Effector memory CD4-positive, alpha-beta T cell (primary cell): ENCODE measurements around the gene PHF20.
"Not testable (repeated sequence)": the region's sequence is repeated elsewhere in the genome, so short reads cannot be mapped to it uniquely, and the experiment has no call there.

Experiments
- DNase-seq, 3 donors: peaks; one replicate each; pipeline ENCODE4 v3.0.0-alpha.2; 2020
- H3K27ac ChIP-seq: 2 replicates; pipeline ENCODE4 v1.7.0; 2013; ENCODE audit warnings: mild to moderate bottlenecking, low read length, moderate library complexity; ENCODE audit not compliant: insufficient read depth, poor library complexity, severe bottlenecking
- H3K27me3 ChIP-seq: replicated peaks from 2 replicates; pipeline ENCODE4 v1.7.0; 2013; ENCODE audit warnings: mild to moderate bottlenecking, low read length; ENCODE audit not compliant: insufficient read depth, control insufficient read depth, poor library complexity, severe bottlenecking
- H3K36me3 ChIP-seq: 2 replicates; pipeline ENCODE4 v1.7.0; 2013; ENCODE audit warnings: mild to moderate bottlenecking, low read length, moderate library complexity; ENCODE audit not compliant: control insufficient read depth, insufficient read depth
- H3K4me1 ChIP-seq: 2 replicates; pipeline ENCODE4 v1.7.0; 2013; ENCODE audit warnings: low read length, mild to moderate bottlenecking; ENCODE audit not compliant: control insufficient read depth, insufficient read depth, poor library complexity, severe bottlenecking
- H3K4me3 ChIP-seq: 2 replicates; pipeline ENCODE4 v1.7.0; 2013; ENCODE audit warnings: low read length, low read depth, mild to moderate bottlenecking; ENCODE audit not compliant: insufficient read depth, poor library complexity, severe bottlenecking
- H3K9me3 ChIP-seq: 2 replicates; pipeline ENCODE4 v1.7.0; 2013; ENCODE audit warnings: mild to moderate bottlenecking, low read length, moderate library complexity; ENCODE audit not compliant: control insufficient read depth

PHF20 gene

DNA sequence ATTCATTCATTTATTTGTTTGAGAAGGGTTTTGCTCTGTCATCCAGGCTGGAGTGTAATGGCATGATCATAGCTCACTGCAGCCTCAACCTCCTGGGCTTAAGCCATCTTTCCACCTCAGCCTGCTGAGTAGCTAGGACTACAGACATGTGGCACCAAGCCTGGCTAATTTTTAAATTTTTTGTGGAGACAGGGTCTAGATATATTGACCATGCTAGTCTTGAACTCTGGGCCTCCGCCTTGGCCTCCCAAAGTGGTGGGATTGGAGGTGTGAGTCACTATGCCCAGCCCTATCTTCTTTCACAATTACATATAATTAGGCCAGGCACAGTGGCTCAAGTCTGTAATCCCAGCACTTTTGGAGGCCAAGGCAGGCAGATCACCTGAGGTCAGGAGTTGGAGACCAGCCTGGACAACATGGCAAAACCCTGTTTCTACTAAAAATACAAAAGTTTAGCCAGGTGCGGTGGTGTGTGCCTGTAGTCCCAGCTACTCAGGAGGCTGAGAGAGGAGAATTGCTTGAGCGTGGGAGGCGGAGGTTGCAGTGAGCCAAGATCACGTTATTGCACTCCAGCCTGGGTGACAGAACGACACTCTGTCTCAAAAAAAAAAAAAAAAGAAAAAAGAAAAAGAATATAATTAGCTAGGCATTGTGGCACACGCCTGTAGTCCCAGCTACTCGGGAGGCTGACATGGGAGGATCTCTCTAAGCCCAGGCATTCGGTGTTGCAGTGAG is 110.8 kb downstream of the PHF20 start:
- H3K9me3 ChIP-seq, H3K27ac ChIP-seq, H3K4me3 ChIP-seq, DNase-seq, H3K4me1 ChIP-seq, H3K27me3 ChIP-seq: not testable (repeated sequence)
- H3K36me3 ChIP-seq, result peaks cover 13% of the 10 kb centered on the region

DNA sequence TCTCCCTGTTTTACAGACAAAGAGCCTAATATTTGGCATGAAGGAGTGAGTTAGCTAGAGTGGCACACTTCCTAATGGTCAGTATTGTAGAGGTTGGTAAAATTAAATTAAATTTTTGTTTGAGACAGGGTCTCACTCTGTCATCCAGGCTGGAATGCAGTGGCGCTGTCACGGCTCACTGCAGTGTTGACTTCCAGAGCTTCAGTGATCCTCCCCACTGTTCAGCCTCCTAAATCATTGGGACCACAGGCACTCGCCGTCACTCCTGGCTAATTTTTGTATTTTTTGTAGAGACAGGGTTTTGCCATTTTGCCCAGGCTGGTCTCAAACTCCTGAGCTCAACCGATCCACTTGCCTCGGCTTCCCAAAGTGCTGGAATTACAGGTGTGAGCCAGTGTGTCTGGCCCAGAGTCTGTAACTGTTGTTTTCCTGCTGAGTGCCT is 111.5 kb downstream of the PHF20 start:
- H3K27ac ChIP-seq, result no peak overlapping the region
- no peaks in the 10 kb centered on the region for H3K4me1 ChIP-seq
- no peak for DNase-seq
- no peaks in the 10 kb centered on the region for H3K27me3 ChIP-seq
- H3K36me3 ChIP-seq, result peaks cover 6% of the 10 kb centered on the region
- H3K9me3 ChIP-seq, result no peaks in the 10 kb centered on the region
- no peak overlapping the region for H3K4me3 ChIP-seq

DNA sequence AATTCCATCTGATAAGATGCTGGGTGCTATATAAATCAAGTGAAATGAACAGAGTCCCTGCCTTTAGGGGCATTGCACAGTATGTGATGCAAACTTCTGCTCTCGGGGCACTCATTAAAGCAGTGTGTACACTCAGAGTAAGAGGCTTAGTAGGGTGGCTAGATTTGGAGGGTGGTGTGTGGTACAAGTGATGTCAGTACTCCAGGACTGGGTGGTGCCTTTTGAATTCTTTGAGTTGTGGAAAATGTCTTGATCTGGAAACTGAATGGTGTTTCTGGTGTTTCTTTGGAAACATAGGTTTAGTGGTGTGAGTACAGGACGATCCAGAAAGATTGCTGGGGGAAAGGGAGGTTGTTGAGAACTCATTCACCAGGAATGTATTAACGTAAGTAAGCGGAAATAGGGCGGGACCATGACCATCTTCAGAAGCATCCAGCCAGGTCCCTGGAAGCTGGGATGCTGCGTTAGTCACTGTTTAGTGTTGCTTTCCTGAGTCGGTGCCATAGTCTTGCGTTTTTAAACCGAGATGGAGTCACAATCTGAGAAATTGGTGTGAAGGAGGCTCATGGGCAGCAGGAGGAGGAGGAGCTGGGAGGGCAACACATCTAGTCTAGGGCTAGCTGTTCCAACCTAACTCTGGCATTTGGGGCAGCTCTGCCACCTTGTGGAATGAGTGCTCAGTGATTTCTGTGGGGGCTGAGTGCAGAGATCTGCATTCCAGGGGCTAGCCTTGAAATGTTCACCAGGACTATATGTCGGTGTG is 112.1 kb downstream of the PHF20 start:
- Histone ChIP-seq H3K4me1 (no peaks in the 10 kb centered on the region), H3K4me3 (no peak overlapping the region), H3K27ac (no peak overlapping the region), H3K36me3 (peaks cover 6% of the 10 kb centered on the region), H3K9me3 (no peaks in the 10 kb centered on the region), H3K27me3 (no peaks in the 10 kb centered on the region)
- peak; percentile 5 to 30 (median 22) for DNase-seq

DNA sequence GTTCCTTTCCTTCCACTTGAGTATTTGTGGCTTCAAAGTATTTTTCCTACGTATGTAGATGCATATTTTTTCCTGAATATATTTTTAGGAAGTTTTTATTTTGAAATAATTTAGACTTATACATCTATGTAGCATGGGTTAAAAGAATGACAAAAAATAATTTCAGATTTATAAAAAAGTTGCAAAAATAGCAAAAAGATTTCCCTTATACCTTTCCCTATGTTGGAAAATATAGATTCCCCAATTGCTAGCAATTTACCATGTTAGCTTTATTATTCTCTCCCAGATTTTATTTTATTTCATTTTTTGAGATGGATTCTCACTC is 112.7 kb downstream of the PHF20 start:
- no peak overlapping the region for H3K27ac ChIP-seq
- H3K9me3 ChIP-seq, result no peaks in the 10 kb centered on the region
- peaks cover 6% of the 10 kb centered on the region for H3K36me3 ChIP-seq
- no peak for DNase-seq
- no peaks in the 10 kb centered on the region for H3K27me3 ChIP-seq
- no peak overlapping the region for H3K4me3 ChIP-seq
- H3K4me1 ChIP-seq, result no peaks in the 10 kb centered on the region

DNA sequence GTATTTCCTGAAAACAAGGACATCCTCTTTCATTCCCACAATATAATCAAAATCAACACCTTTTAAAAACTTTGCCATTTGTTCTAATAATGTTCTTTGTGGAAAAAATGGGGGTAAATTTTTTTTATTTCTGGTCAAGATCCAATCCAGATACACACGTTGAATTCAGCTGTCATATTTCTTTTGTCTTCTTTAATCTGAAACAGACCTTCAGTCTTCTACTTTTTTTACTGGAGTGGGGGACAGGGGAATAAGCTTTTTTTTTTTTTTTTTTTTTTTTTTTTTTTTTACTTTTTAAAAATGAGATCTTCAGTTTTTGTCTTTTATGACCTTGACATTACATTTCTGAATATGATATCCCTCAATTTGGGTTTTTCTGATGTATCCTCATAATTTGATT is 113.4 kb downstream of the PHF20 start:
- H3K4me1 ChIP-seq, result no peaks in the 10 kb centered on the region
- no peak for DNase-seq

DNA sequence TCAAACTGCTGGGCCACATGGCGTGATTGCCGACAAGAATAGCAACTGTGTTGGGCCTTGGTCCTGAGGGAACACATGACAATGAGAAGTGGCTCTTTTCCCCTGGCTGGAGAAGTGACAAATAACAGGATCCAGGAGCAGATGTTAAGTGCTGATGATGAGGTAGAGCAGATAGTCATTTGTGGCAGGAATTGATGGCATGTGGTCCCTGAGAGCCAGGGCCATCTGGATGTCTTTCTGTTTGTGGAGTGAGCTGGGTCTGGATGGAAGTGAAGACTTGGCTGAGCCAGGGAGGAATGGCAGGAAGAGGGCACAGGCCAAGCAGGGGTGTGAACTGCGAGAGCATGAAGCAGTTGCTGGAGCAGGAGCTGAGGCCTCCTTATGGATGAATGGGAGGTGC is 114.7 kb downstream of the PHF20 start:
- DNase-seq, result no peak
- Histone ChIP-seq H3K9me3 (no peaks in the 10 kb centered on the region), H3K36me3 (peaks cover 6% of the 10 kb centered on the region), H3K4me3 (no peak overlapping the region), H3K27me3 (no peaks in the 10 kb centered on the region), H3K27ac (no peak overlapping the region), H3K4me1 (no peaks in the 10 kb centered on the region)

More for the DNA sequence above, 113.4 kb downstream of the PHF20 start:
- Histone ChIP-seq H3K9me3 (no peaks in the 10 kb centered on the region), H3K27me3 (no peaks in the 10 kb centered on the region), H3K36me3 (peaks cover 6% of the 10 kb centered on the region), H3K4me3 (no peak overlapping the region), H3K27ac (no peak overlapping the region)

DNA sequence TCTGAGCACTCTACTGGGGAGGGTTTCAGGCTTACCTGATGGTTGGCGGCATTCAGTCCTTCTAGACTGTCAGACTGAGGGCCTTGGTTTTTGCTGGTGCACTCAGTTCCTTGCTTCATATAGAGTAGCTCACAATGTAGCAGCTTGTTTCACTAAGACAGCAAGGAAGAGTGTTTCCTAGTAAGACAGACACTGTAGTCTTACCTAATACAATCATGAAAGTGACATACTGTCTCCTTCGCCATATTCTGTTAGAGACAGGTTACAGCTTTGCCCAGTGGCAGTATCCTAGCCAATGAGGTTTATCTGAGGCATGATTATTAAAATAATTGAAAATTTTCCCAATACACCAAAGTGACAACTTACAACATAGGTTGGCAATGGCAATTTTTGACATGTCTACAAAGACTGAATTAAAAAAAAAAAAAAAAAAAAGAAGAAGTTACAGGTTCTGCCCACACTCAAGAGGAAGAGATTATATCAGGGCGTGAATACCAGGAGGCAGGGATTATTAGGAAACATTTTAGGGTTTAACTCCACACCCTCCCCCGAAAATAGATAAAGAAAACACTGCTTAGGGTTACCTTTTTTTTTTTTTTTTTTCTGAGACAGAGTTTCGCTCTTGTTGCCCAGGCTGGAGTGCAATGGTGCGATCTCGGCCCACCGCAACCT is 115.7 kb downstream of the PHF20 start:
- Histone ChIP-seq H3K9me3 (no peaks in the 10 kb centered on the region), H3K27me3 (no peaks in the 10 kb centered on the region), H3K4me1 (no peaks in the 10 kb centered on the region), H3K27ac (no peak overlapping the region), H3K36me3 (peaks cover 6% of the 10 kb centered on the region), H3K4me3 (no peak overlapping the region)
- no peak for DNase-seq

DNA sequence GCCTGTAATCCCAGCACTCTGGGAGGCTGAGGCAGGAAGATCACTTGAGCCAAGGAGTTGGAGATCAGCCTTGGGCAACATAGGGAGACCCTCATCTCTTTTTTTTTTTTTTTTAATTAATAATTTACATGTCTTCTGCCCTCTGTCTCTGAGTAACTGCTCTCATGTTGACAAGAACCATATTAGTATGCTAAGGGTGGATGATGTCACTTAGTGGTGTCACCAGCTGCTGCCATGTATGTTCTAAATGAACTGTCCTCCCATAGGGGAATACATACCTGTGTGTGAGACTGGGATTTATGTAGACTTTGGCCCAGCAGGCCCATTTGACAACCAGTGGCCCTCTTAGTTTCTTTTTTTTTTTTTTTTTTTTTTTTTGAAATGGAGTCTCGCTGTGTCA is 116.8 kb downstream of the PHF20 start:
- Histone ChIP-seq H3K4me1 (no peaks in the 10 kb centered on the region), H3K36me3 (peaks cover 6% of the 10 kb centered on the region), H3K4me3 (no peak overlapping the region), H3K27ac (no peak overlapping the region), H3K27me3 (no peaks in the 10 kb centered on the region), H3K9me3 (no peaks in the 10 kb centered on the region)
- DNase-seq, result no peak

DNA sequence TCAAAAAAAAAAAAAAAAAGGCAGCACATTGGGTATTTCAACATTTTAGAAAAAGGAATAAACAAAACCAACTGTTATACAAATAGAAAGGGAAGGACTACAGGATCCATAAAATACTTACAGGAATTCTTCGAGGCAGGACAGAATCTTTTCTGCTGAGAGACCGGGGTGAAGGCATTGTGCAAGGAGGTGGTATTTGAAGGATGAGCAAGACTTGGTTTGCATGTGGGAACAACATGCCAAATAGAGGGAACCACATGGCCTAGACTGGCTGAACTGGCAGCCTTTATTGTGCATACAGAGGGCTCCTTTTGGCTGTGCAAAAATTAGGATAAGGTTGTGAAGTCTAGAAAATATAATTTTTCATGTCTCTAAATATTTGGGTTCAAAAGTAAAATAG is 119.6 kb downstream of the PHF20 start:
- H3K27ac ChIP-seq, result no peak overlapping the region
- peaks cover 5% of the 10 kb centered on the region for H3K36me3 ChIP-seq
- DNase-seq, result no peak
- H3K4me1 ChIP-seq, result no peaks in the 10 kb centered on the region
- H3K9me3 ChIP-seq, result no peaks in the 10 kb centered on the region
- no peak overlapping the region for H3K4me3 ChIP-seq
- H3K27me3 ChIP-seq, result no peaks in the 10 kb centered on the region

DNA sequence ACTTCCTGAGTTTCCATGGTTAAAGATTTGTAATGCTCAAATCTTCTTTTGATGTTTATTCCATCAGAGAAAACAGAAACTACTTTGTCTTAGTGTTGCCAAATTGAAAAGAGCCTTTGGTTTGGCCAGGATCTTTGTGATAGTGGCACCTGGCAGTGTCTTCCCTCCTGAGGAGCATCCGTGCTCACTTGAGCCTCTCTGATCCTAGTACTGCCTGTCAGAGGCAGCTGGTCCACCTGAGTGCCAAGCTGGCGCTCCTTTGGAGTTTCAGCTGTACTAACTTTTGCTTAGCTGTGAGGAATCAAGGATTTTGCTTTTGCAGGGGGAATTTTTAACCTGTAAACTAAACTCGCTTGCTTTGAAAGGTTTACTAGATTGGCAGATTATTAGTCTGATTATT is 121.1 kb downstream of the PHF20 start:
- Histone ChIP-seq H3K27ac (no peak overlapping the region), H3K27me3 (no peaks in the 10 kb centered on the region), H3K36me3 (no peaks in the 10 kb centered on the region), H3K4me3 (no peak overlapping the region), H3K9me3 (no peaks in the 10 kb centered on the region), H3K4me1 (no peaks in the 10 kb centered on the region)
- DNase-seq, result no peak
